ENCODE measurements around the gene UBE2L6.

Gene UBE2L6

GRCh38 chr11:57512646-57513451 lies 54.6 kb downstream of the UBE2L6 start:
- Histone ChIP-seq H3K27ac (ENCODE audit: poor library complexity, severe bottlenecking) (no peak overlapping the region), H3K4me1 (ENCODE audit: insufficient read depth, poor library complexity, severe bottlenecking) (no peaks in the 10 kb centered on the region), H3K9me3 (ENCODE audit: severe bottlenecking) (no peaks in the 10 kb centered on the region), H3K27me3 (ENCODE audit: insufficient read depth, poor library complexity, severe bottlenecking) (peaks cover 13% of the 10 kb centered on the region), H3K4me3 (ENCODE audit: severe bottlenecking) (no peak overlapping the region), H3K36me3 (ENCODE audit: low read depth) (no peaks in the 10 kb centered on the region)
- no peak for TF ChIP-seq CTCF (IDR thresholded peaks at IDR 0.05; ENCODE audit: poor library complexity, severe bottlenecking)
- DNase-seq (ENCODE audit: low spot score) (no peak), ATAC-seq (ENCODE audit: low read depth) (no peak)

- Histone ChIP-seq H3K27ac (ENCODE audit: poor library complexity, severe bottlenecking) (no peak overlapping the region), H3K4me1 (ENCODE audit: insufficient read depth, poor library complexity, severe bottlenecking) (no peaks in the 10 kb centered on the region), H3K27me3 (ENCODE audit: insufficient read depth, poor library complexity, severe bottlenecking) (peaks cover 13% of the 10 kb centered on the region), H3K4me3 (ENCODE audit: severe bottlenecking) (no peak overlapping the region), H3K9me3 (ENCODE audit: severe bottlenecking) (no peaks in the 10 kb centered on the region), H3K36me3 (ENCODE audit: low read depth) (no peaks in the 10 kb centered on the region)
- ATAC-seq (ENCODE audit: low read depth) (no peak), DNase-seq (ENCODE audit: low spot score) (no peak)
- no peak for TF ChIP-seq CTCF (IDR thresholded peaks at IDR 0.05; ENCODE audit: poor library complexity, severe bottlenecking)
Measured at GRCh38 chr11:57511741-57512430, 55.6 kb downstream of the UBE2L6 start.

GRCh38 chr11:57508341-57509170 lies 58.9 kb downstream of the UBE2L6 start:
- no peak for DNase-seq (ENCODE audit: low spot score)
- Histone ChIP-seq H3K27ac (ENCODE audit: poor library complexity, severe bottlenecking) (no peak overlapping the region), H3K4me1 (ENCODE audit: insufficient read depth, poor library complexity, severe bottlenecking) (no peaks in the 10 kb centered on the region), H3K36me3 (ENCODE audit: low read depth) (no peaks in the 10 kb centered on the region), H3K4me3 (ENCODE audit: severe bottlenecking) (no peak overlapping the region), H3K27me3 (ENCODE audit: insufficient read depth, poor library complexity, severe bottlenecking) (no peaks in the 10 kb centered on the region), H3K9me3 (ENCODE audit: severe bottlenecking) (no peaks in the 10 kb centered on the region)
- no peak for ATAC-seq (ENCODE audit: low read depth)
- no peak for TF ChIP-seq CTCF (IDR thresholded peaks at IDR 0.05; ENCODE audit: poor library complexity, severe bottlenecking)

GRCh38 chr11:57506522-57506921 lies 61.0 kb downstream of the UBE2L6 start:
- no peaks in the 10 kb centered on the region for H3K36me3 ChIP-seq (ENCODE audit: low read depth)
- no peaks in the 10 kb centered on the region for H3K4me1 ChIP-seq (ENCODE audit: insufficient read depth, poor library complexity, severe bottlenecking)
- no peak for ATAC-seq (ENCODE audit: low read depth)
- no peaks in the 10 kb centered on the region for H3K27me3 ChIP-seq (ENCODE audit: insufficient read depth, poor library complexity, severe bottlenecking)
- no peak overlapping the region for H3K4me3 ChIP-seq (ENCODE audit: severe bottlenecking)
- DNase-seq (ENCODE audit: low spot score): no peak
- no peak for TF ChIP-seq CTCF (IDR thresholded peaks at IDR 0.05; ENCODE audit: poor library complexity, severe bottlenecking)
- no peak overlapping the region for H3K27ac ChIP-seq (ENCODE audit: poor library complexity, severe bottlenecking)
- H3K9me3 ChIP-seq (ENCODE audit: severe bottlenecking): no peaks in the 10 kb centered on the region

Data from RWPE2 (cell line).